GM12873 (cell line): ENCODE measurements around the gene CFAP65.

Experiments used
- TF ChIP-seq, protein P1 (sequence below): IDR thresholded peaks from 2 replicates; pipeline ENCODE4 v1.5.1; 2012; ENCODE audit warnings: low read depth, mild to moderate bottlenecking, moderate library complexity, low read length, control low read depth; ENCODE audit not compliant: insufficient read depth; ENCODE audit errors: missing control alignments

Gene CFAP65

DNA sequence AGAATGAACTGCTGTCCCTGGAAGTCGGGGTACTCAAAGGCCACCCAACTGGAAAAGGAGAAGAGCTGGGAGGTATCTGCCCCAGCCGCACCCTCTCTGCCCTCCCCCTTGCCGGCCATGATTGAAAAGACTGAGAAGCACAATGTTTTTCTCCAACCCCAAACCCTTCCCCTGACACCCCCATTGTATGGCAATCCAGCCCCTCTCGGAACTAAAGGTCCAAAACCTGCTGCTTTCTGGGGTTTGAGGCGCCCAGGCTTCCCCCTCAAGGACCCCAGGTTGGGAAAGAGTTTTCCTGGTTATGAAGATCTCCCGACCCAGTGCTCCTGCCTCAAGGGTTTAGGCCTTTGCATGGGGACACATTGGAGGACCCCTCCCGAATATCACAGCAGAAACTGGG lies 49.1 kb downstream of the CFAP65 start:
- TF ChIP-seq, protein P1, sequence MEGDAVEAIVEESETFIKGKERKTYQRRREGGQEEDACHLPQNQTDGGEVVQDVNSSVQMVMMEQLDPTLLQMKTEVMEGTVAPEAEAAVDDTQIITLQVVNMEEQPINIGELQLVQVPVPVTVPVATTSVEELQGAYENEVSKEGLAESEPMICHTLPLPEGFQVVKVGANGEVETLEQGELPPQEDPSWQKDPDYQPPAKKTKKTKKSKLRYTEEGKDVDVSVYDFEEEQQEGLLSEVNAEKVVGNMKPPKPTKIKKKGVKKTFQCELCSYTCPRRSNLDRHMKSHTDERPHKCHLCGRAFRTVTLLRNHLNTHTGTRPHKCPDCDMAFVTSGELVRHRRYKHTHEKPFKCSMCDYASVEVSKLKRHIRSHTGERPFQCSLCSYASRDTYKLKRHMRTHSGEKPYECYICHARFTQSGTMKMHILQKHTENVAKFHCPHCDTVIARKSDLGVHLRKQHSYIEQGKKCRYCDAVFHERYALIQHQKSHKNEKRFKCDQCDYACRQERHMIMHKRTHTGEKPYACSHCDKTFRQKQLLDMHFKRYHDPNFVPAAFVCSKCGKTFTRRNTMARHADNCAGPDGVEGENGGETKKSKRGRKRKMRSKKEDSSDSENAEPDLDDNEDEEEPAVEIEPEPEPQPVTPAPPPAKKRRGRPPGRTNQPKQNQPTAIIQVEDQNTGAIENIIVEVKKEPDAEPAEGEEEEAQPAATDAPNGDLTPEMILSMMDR: no peak

DNA sequence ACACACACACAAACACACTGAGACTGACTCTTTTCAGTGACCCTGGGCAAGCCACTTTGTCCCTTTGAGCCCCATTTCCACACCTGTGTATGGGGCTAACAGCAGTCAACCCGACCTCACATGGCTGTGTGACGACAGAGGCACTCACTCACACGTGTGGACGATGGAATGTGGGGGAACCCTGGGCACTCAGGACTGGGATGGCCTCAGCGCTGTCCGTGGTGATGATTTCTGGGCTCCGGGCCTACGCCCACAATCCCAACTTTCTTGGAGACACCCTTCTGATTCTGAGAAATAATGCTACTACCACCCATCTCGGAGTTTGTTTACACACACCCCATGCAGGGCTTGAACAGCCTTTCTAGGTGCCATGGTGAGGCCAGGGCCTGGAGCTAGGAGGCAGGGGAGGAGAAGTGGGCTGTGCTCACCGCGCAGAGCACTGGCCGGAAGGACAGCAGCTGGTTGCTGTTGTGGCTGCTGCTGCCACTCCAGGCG lies 49.6 kb downstream of the CFAP65 start:
- TF ChIP-seq, protein P1: no peak

- TF ChIP-seq, protein P1: no peak
These were observed 50.7 kb downstream of the CFAP65 start for GRCh38 chr2:218990612-218991011.

GRCh38 chr2:218990052-218990451 lies 51.3 kb downstream of the CFAP65 start:
- TF ChIP-seq, protein P1: no peak

DNA sequence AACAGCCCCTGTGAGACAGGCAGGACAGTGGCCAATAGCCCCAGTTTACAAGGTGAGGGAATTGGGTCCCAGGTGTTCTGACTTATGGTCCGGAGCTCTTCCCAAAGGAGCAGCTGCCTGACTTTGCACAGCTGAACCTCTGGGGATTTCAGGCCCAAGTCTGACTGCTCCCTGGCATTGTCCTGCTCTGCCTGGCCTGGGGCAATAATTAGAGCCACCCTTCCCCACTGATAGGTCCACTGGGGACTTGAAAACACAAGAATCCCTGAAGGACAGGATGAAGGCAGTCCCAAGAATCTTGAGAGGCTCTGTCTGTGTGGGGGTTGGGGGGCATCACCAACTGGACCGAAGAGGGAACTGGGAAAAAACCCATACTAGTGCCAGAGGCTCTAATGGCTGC lies 52.7 kb downstream of the CFAP65 start:
- TF ChIP-seq, protein P1: no peak

DNA sequence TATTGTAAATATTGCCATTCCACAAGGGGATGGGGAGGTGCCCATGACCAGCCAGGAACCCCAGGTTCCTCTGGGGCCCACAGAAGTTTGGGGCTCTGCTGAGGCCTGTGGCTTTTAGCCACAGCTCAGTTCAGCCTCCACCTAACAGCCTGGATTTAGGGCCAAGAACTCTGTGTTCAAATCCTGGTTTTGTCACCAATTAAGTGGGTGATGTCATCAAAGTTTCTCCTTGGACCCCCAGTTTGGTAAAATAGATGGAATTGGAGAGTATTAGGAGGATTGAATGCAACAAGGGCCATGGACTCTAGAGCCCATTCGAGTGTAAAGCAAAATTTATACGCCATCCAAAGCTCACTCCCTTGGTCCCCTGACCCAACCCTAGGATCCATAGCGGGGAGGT lies 53.2 kb downstream of the CFAP65 start:
- TF ChIP-seq, protein P1: no peak

GRCh38 chr2:218986148-218986761 lies 55.1 kb downstream of the CFAP65 start:
- TF ChIP-seq, protein P1: no peak
